Measurements from ENCODE around the gene KCNK7. TPM values are rescaled to one million over a fixed set of nuclear protein-coding genes. Genes with fewer than 3 reads are reported as not detected.

Gene KCNK7
- total RNA-seq, 1 experiment from 2014 or later, result 1.8 TPM

DNA sequence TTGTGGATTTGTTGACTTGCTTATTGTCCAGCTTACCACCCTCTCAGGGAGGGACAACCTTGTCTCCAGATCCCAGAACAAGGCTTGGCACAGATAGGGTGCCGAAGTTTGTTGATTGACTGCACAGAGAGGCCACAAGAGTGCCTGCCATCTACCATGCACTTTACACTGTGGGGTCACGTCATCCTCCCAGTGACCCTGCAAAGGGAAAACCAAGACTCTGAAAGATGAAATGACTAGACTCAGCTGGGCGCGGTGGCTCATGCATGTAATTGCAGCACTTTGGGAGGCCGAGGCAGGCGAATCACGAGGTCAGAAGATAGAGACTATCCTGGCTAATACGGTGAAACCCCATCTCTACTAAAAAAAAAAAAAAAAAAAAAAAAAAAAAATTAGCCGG, 32.8 kb downstream of the KCNK7 start:
- no peak overlapping the region for H3K18ac ChIP-seq (ENCODE audit: insufficient read length, low read depth, low read length)
- no peaks in the 10 kb centered on the region for H4K20me1 ChIP-seq (ENCODE audit: control insufficient read depth, insufficient read depth, insufficient read length)
- no peak overlapping the region for H2BK15ac ChIP-seq (ENCODE audit: low read depth, low read length)
- Mint-ChIP-seq H3K9me3 (no peaks in the 10 kb centered on the region), H3K27me3 (ENCODE audit: low read depth) (peaks cover 21% of the 10 kb centered on the region), H3K27ac (no peak overlapping the region), H3K36me3 (ENCODE audit: insufficient read depth in 1 of 3, low read depth in 3 of 3) (no peaks in the 10 kb centered on the region), H3K4me3 (no peak overlapping the region; a peak in 1 of 5 replicates), H3K4me1 (peaks cover 22 to 34% of the 10 kb centered on the region in 2 experiments)
- no peak overlapping the region for H3T11ph ChIP-seq (ENCODE audit: low read length)
- H3K4me2 ChIP-seq (ENCODE audit: insufficient read depth, insufficient read length, low read length), result no peak overlapping the region
- no peaks in the 10 kb centered on the region for H3K79me2 ChIP-seq (ENCODE audit: insufficient read depth, low read length)
- DNase-seq, result no peak
- no peaks in the 10 kb centered on the region for H3K79me1 ChIP-seq (ENCODE audit: insufficient read depth, low read depth, low read length, poor library complexity, severe bottlenecking)
- H3K4me1 ChIP-seq (ENCODE audit: insufficient read depth, low read length), result peaks cover 3% of the 10 kb centered on the region; the same call in 1 of the 2 replicates
- TF ChIP-seq, protein P1, sequence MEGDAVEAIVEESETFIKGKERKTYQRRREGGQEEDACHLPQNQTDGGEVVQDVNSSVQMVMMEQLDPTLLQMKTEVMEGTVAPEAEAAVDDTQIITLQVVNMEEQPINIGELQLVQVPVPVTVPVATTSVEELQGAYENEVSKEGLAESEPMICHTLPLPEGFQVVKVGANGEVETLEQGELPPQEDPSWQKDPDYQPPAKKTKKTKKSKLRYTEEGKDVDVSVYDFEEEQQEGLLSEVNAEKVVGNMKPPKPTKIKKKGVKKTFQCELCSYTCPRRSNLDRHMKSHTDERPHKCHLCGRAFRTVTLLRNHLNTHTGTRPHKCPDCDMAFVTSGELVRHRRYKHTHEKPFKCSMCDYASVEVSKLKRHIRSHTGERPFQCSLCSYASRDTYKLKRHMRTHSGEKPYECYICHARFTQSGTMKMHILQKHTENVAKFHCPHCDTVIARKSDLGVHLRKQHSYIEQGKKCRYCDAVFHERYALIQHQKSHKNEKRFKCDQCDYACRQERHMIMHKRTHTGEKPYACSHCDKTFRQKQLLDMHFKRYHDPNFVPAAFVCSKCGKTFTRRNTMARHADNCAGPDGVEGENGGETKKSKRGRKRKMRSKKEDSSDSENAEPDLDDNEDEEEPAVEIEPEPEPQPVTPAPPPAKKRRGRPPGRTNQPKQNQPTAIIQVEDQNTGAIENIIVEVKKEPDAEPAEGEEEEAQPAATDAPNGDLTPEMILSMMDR (conservative IDR thresholded peaks at IDR 0.05), result no peak
- H3K4ac ChIP-seq (ENCODE audit: low read depth, low read length), result no peak overlapping the region
- H3K9ac ChIP-seq (ENCODE audit: extremely low read depth, insufficient read length, low read length), result no peak overlapping the region
- H2BK12ac ChIP-seq (ENCODE audit: insufficient read length, low read depth, low read length), result no peak overlapping the region
- H3K27me3 ChIP-seq (ENCODE audit: insufficient read depth, low read length), result no peaks in the 10 kb centered on the region; the same call in 1 of the 2 replicates
- H2AK5ac ChIP-seq (ENCODE audit: insufficient read length, low read length), result no peak overlapping the region
- no peak overlapping the region for H2BK5ac ChIP-seq (ENCODE audit: insufficient read length, low read length)
- H3K14ac ChIP-seq (ENCODE audit: insufficient read depth, low read length), result no peak overlapping the region
- H3K9me3 ChIP-seq (ENCODE audit: control insufficient read depth, low read depth, low read length), result no peaks in the 10 kb centered on the region
- no peak overlapping the region for H4K91ac ChIP-seq (ENCODE audit: insufficient read length, low read depth, low read length)
- no peak overlapping the region for H3K27ac ChIP-seq (ENCODE audit: insufficient read length, low read depth, low read length)
- no peak overlapping the region for H4K8ac ChIP-seq (replicated peaks; ENCODE audit: insufficient read length, low read depth, low read length)
- H3K23me2 ChIP-seq (ENCODE audit: insufficient read length, low read depth, low read length, poor library complexity, severe bottlenecking), result no peaks in the 10 kb centered on the region
- no peak overlapping the region for H2AFZ ChIP-seq (ENCODE audit: low read length)
- H2BK20ac ChIP-seq (ENCODE audit: low read depth, low read length, poor library complexity, severe bottlenecking), result no peak overlapping the region
- no peak overlapping the region for H4K5ac ChIP-seq (ENCODE audit: insufficient read length, low read depth, low read length)
- H3K56ac ChIP-seq (ENCODE audit: insufficient read length, low read depth, low read length), result no peak overlapping the region
- no peak overlapping the region for H3K23ac ChIP-seq (ENCODE audit: insufficient read length, low read depth, low read length)
- H2BK120ac ChIP-seq (ENCODE audit: low read depth, low read length, poor library complexity, severe bottlenecking), result no peak overlapping the region
- no CpG with 5 or more reads among the region's 9 CpGs for WGBS (ENCODE audit: extremely low coverage, insufficient read length, low lambda C conversion rate)
